Astrocyte of the spinal cord (primary cell): ENCODE measurements around the gene DCPS.
A peak's percentile ranks its signal among the peaks of the same experiment; 100 is the strongest.

ENCODE experiments used
- DNase-seq: peaks from one replicate; pipeline ENCODE4 v3.0.0; 2011; ENCODE audit warnings: low read depth, low spot score
- H3K4me3 ChIP-seq: 2 replicates; pipeline ENCODE4 v1.5.1; 2011; ENCODE audit warnings: low read depth, mild to moderate bottlenecking, low read length, moderate library complexity
- in situ Hi-C: cut with HindIII; loops from 2 replicates; pipeline ENCODE4 v1.10.0; 2017; ENCODE audit warnings: low sequenced_read_pairs
- TF ChIP-seq, protein P1 (sequence below): IDR thresholded peaks from 2 replicates; pipeline ENCODE4 v1.5.1; 2012; ENCODE audit warnings: low read depth, mild to moderate bottlenecking, low read length, inconsistent platforms

The DCPS gene

DNA sequence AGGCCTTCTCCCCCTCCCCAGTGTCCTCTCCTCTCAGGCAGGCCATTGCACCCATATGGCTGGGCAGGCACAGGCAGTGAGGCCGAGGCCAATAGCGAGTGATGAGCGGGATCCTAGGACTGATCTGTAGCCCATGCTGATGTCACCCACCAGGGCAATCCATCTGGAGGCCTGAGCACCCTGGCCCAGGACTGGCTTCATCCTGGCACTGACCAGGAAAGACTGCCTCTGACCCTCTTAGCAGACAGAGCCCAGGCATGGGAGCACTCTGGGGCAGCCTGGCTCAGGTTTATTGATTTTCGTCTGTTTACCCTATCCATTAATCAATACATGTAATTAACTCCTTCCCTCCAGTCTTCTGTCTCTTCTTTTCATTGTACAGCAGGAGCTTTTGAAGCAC, 26.1 kb upstream of the DCPS start:
- TF ChIP-seq, protein P1, sequence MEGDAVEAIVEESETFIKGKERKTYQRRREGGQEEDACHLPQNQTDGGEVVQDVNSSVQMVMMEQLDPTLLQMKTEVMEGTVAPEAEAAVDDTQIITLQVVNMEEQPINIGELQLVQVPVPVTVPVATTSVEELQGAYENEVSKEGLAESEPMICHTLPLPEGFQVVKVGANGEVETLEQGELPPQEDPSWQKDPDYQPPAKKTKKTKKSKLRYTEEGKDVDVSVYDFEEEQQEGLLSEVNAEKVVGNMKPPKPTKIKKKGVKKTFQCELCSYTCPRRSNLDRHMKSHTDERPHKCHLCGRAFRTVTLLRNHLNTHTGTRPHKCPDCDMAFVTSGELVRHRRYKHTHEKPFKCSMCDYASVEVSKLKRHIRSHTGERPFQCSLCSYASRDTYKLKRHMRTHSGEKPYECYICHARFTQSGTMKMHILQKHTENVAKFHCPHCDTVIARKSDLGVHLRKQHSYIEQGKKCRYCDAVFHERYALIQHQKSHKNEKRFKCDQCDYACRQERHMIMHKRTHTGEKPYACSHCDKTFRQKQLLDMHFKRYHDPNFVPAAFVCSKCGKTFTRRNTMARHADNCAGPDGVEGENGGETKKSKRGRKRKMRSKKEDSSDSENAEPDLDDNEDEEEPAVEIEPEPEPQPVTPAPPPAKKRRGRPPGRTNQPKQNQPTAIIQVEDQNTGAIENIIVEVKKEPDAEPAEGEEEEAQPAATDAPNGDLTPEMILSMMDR, result no peak
- in situ Hi-C loops, result no loop called here

GRCh38 chr11:126279191-126279590, 24.7 kb upstream of the DCPS start:
- TF ChIP-seq, protein P1, result no peak
- no peak overlapping the region for H3K4me3 ChIP-seq
- no peak for DNase-seq
- in situ Hi-C loops, result no loop called here

More for the DNA sequence above, 26.1 kb upstream of the DCPS start:
- no peak for DNase-seq
- H3K4me3 ChIP-seq, result no peak overlapping the region

DNA sequence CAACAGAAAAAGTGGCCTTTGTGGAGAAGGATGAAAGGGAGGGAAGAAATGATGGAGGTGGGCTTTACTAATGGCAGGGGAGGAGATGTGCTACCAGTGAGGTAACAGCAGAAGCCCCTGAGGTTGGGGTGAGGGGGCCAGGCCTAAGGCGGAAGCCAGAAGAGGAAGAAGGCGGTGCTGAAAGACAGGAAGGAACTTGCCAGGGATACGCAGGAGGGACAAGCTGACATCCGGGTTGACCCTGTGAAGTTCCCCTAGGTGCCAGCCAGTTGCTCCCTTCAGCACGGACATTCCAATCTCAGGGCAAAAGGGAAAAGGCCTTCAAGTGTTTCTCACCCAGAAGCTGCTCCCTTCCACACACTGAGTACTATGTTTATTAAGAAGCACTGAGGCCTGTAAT, 23.3 kb upstream of the DCPS start:
- in situ Hi-C loops, result no loop called here
- TF ChIP-seq, protein P1, result no peak
- DNase-seq, result no peak
- no peak overlapping the region for H3K4me3 ChIP-seq

DNA sequence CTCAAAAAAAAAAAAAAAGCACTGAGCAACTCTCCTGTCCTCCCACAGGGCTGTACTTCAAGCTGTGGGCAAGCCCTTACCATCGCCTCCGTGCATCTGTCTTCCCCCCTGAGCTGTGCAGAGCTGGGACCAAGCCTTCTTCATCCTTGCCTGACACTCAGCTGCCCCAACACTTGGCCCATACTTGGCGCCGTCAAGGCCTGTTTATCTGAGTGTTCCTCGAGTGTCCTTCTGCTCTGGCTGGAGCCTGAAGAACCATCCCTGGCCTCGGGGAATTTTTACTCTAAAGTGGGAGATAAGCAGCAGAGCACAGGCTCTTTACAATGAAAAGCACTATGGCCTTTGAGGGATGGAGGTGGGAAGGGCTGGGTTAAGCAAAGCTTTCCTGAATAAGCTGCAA, 22.6 kb upstream of the DCPS start:
- DNase-seq, result no peak
- TF ChIP-seq, protein P1, result no peak
- H3K4me3 ChIP-seq, result no peak overlapping the region
- in situ Hi-C loops, result no loop called here

DNA sequence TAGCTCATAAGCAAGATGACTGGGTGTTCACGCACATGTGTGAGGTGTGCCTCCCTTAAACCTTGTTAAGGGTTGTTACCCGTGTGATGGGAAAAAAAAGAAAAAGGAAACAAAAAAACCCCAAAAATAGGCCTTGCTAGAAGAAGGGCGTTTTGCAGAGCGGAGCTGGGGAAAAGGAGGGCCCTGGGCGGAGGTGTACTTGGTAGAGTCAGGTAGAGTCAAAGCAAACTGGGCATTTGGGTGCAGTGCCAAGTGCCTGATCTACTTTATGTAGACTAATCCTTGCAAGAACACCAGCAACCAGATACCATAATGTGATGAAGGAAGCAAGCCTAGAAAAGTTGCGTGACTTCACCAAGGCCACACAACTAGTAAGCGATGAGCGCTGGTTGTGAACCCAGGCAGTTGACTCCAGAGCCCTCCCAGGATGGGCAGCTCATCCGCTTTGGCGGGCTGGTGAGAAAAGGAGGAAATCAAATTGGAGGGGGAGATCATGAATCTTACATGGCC, 22.1 kb upstream of the DCPS start:
- TF ChIP-seq, protein P1, result no peak
- in situ Hi-C loops, result no loop called here
- no peak for DNase-seq
- no peak overlapping the region for H3K4me3 ChIP-seq

- in situ Hi-C loops, result no loop called here
- H3K4me3 ChIP-seq, result peak overlapping the region; percentile 63
- peak; percentile 42 for DNase-seq
- TF ChIP-seq, protein P1, result no peak
These were observed 21.5 kb upstream of the DCPS start for GRCh38 chr11:126282361-126282735.
